K562 (cell line): ENCODE results near the gene SLC22A1. TPM values are rescaled to one million over a fixed set of nuclear protein-coding genes. Genes with fewer than 3 reads are reported as not detected.
A peak's percentile ranks its signal among the peaks of the same experiment; 100 is the strongest.

ENCODE experiments used
- CXXC5 ChIP-seq: fragments of 250-450 bp; sonication (Bioruptor Pico); IDR thresholded peaks from 2 replicates; pipeline ENCODE4 v1.8.0; 2022; ENCODE audit warnings: inconsistent platforms, mild to moderate bottlenecking, moderate library complexity
- LARP7 ChIP-seq: fragments of 450-650 bp; IDR thresholded peaks from 2 replicates; pipeline ENCODE4 v1.6.1; 2016
- RAD21 ChIP-seq, 2 experiments: fragments of 250-450 bp in 1 of 2; fragments of 450-650 bp in 1 of 2; sonication (Bioruptor Pico) in 1 of 2; formaldehyde crosslinking in 1 of 2; IDR thresholded peaks in 1 of 2; conservative IDR thresholded peaks in 1 of 2; 2 replicates each; pipeline versions ENCODE4 v1.4.0 to v1.8.0; 2020 to 2022; ENCODE audit warnings: mild to moderate bottlenecking in 2 of 2, moderate library complexity in 1 of 2
- ZKSCAN3 ChIP-seq: fragments of 250-450 bp; sonication (Bioruptor Pico); IDR thresholded peaks from 2 replicates; pipeline ENCODE4 v1.4.0; 2020
- polyA plus RNA-seq, 8 experiments: library from polyadenylated mRNA; depleted of rRNA in 4 of 8; stranded (reverse) in 5 of 8; unstranded in 3 of 8; fragments of >200 nt; fragmentation: Nextera tagmentation in 2 of 8; fragmentation: Illumina TruSeq in 1 of 8; extraction: Ambion mirVana in 2 of 8; extraction: Trizol in 1 of 8; gene quantifications; 2 replicates each; pipeline versions ENCODE4 v1.2.1 to v1.2.3, GENCODE V29; 2011 to 2014; ENCODE audit warnings: inconsistent platforms in 1 of 8, missing spikeins in 1 of 8
- total RNA-seq, 7 experiments: library from RNA; depleted of rRNA in 6 of 7; stranded (reverse); fragments of >200 nt in 6 of 7; fragmentation: Illumina TruSeq in 2 of 7; extraction: Trizol in 2 of 7; gene quantifications; 2 replicates each; pipeline versions ENCODE4 v1.2.1 to v1.2.3, GENCODE V29; 2011 to 2021; ENCODE audit warnings: low replicate concordance in 1 of 7
- TF ChIP-seq, protein P1 (sequence below): fragments of 200-600 bp; sonication (generic); IDR thresholded peaks from one replicate; pipeline ENCODE4 v1.6.1; 2012; ENCODE audit warnings: mild to moderate bottlenecking, low read depth, low read length, inconsistent platforms

Gene SLC22A1
- total and polyA plus RNA-seq, 9 of the 15 experiments (the other 6 are each of a cell fraction or from before 2014, with no cell fraction given) = 0.11 to 0.60 (median 0.26) TPM; not detected in 4

DNA sequence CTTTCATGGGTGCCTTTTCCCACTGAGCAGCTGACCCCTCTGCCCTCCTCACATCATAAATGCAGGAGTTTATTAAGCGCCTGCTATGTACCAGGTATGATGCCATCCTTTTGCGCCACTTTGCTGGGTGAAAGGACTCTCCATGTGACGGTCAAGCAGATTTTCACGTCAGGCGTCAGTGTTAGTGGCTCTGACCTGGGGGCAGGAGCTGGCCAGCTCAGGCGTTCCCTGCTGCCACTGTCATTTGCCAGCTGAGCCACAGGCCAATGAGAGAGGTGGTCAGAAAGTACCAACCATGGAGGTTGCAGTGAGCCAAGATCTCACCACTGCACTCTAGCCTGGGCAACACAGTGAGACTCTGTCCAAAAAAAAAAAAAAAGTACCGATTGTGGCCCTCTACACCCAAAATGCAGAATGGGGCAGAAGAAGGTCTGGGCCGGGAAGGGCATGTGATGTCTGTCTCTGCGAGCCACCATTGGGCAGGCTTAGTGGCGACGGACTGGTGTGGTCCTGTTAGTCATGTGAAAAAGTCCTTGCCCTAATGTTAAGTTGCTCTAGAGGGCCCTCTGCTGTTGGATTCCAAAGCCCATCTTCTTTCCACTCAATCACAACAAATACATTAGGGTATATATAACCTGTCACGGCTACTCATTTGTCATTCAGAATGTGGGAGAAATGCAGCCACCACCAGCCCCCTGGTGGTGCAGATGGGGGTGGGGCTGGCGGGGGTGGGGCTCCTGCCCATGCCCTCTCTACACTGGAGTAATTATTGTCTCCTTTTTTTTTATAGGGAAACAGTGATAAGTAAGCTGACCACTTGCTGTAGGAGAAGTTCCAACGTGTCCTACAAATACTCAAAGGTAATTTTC is 18.4 kb upstream of the SLC22A1 start (continued):
- TF ChIP-seq, protein P1, sequence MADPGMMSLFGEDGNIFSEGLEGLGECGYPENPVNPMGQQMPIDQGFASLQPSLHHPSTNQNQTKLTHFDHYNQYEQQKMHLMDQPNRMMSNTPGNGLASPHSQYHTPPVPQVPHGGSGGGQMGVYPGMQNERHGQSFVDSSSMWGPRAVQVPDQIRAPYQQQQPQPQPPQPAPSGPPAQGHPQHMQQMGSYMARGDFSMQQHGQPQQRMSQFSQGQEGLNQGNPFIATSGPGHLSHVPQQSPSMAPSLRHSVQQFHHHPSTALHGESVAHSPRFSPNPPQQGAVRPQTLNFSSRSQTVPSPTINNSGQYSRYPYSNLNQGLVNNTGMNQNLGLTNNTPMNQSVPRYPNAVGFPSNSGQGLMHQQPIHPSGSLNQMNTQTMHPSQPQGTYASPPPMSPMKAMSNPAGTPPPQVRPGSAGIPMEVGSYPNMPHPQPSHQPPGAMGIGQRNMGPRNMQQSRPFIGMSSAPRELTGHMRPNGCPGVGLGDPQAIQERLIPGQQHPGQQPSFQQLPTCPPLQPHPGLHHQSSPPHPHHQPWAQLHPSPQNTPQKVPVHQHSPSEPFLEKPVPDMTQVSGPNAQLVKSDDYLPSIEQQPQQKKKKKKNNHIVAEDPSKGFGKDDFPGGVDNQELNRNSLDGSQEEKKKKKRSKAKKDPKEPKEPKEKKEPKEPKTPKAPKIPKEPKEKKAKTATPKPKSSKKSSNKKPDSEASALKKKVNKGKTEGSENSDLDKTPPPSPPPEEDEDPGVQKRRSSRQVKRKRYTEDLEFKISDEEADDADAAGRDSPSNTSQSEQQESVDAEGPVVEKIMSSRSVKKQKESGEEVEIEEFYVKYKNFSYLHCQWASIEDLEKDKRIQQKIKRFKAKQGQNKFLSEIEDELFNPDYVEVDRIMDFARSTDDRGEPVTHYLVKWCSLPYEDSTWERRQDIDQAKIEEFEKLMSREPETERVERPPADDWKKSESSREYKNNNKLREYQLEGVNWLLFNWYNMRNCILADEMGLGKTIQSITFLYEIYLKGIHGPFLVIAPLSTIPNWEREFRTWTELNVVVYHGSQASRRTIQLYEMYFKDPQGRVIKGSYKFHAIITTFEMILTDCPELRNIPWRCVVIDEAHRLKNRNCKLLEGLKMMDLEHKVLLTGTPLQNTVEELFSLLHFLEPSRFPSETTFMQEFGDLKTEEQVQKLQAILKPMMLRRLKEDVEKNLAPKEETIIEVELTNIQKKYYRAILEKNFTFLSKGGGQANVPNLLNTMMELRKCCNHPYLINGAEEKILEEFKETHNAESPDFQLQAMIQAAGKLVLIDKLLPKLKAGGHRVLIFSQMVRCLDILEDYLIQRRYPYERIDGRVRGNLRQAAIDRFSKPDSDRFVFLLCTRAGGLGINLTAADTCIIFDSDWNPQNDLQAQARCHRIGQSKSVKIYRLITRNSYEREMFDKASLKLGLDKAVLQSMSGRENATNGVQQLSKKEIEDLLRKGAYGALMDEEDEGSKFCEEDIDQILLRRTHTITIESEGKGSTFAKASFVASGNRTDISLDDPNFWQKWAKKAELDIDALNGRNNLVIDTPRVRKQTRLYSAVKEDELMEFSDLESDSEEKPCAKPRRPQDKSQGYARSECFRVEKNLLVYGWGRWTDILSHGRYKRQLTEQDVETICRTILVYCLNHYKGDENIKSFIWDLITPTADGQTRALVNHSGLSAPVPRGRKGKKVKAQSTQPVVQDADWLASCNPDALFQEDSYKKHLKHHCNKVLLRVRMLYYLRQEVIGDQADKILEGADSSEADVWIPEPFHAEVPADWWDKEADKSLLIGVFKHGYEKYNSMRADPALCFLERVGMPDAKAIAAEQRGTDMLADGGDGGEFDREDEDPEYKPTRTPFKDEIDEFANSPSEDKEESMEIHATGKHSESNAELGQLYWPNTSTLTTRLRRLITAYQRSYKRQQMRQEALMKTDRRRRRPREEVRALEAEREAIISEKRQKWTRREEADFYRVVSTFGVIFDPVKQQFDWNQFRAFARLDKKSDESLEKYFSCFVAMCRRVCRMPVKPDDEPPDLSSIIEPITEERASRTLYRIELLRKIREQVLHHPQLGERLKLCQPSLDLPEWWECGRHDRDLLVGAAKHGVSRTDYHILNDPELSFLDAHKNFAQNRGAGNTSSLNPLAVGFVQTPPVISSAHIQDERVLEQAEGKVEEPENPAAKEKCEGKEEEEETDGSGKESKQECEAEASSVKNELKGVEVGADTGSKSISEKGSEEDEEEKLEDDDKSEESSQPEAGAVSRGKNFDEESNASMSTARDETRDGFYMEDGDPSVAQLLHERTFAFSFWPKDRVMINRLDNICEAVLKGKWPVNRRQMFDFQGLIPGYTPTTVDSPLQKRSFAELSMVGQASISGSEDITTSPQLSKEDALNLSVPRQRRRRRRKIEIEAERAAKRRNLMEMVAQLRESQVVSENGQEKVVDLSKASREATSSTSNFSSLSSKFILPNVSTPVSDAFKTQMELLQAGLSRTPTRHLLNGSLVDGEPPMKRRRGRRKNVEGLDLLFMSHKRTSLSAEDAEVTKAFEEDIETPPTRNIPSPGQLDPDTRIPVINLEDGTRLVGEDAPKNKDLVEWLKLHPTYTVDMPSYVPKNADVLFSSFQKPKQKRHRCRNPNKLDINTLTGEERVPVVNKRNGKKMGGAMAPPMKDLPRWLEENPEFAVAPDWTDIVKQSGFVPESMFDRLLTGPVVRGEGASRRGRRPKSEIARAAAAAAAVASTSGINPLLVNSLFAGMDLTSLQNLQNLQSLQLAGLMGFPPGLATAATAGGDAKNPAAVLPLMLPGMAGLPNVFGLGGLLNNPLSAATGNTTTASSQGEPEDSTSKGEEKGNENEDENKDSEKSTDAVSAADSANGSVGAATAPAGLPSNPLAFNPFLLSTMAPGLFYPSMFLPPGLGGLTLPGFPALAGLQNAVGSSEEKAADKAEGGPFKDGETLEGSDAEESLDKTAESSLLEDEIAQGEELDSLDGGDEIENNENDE = no peak
- TF ChIP-seq RAD21 (CRISPR knock-in tag; conservative IDR thresholded peaks at IDR 0.05 in 1 of 2, IDR thresholded peaks at IDR 0.05 in 1 of 2) = peak in 1 of 2 experiments; percentile 63; a peak in 3 of 4 replicates
- peak; percentile 33; the same call in 1 of the 2 replicates for TF ChIP-seq CXXC5 (CRISPR knock-in tag)
- no peak for TF ChIP-seq ZKSCAN3
- no peak for TF ChIP-seq LARP7
